HepG2 (cell line): Measurements from ENCODE around the gene TRIM27. TPM values are rescaled to one million over a fixed set of nuclear protein-coding genes. Genes with fewer than 3 reads are reported as not detected.

ENCODE experiments used
- AFF4 ChIP-seq: sonication (generic); formaldehyde crosslinking; IDR thresholded peaks from 2 replicates; pipeline ENCODE4 v1.4.0; 2020; ENCODE audit warnings: missing genetic modification reagents
- CHD2 ChIP-seq: IDR thresholded peaks from 2 replicates; pipeline ENCODE4 v1.6.1; 2011; ENCODE audit warnings: low read depth, low read length, improper control_type of control experiment
- EEA1 ChIP-seq: sonication (generic); formaldehyde crosslinking; IDR thresholded peaks from 2 replicates; pipeline ENCODE4 v1.5.1; 2020; ENCODE audit warnings: mild to moderate bottlenecking, missing genetic modification reagents, borderline replicate concordance
- GLMP ChIP-seq: sonication (generic); formaldehyde crosslinking; IDR thresholded peaks from 2 replicates; pipeline ENCODE4 v1.9.0; 2021; ENCODE audit warnings: missing genetic modification reagents, mild to moderate bottlenecking, borderline replicate concordance
- MEIS1 ChIP-seq: sonication (generic); formaldehyde crosslinking; IDR thresholded peaks from 2 replicates; pipeline ENCODE4 v1.9.0; 2021; ENCODE audit warnings: mild to moderate bottlenecking, missing genetic modification reagents, moderate library complexity, borderline replicate concordance
- MIER2 ChIP-seq: IDR thresholded peaks from 2 replicates; pipeline ENCODE4 v1.6.1; 2016; ENCODE audit warnings: missing biosample characterization, missing genetic modification reagents
- NFYB ChIP-seq: sonication (generic); formaldehyde crosslinking; IDR thresholded peaks from 2 replicates; pipeline ENCODE4 v1.4.0; 2020; ENCODE audit warnings: missing genetic modification reagents
- POGZ ChIP-seq: sonication (generic); formaldehyde crosslinking; IDR thresholded peaks from 2 replicates; pipeline ENCODE4 v1.4.0; 2020; ENCODE audit warnings: mild to moderate bottlenecking, missing genetic modification reagents
- STAT6 ChIP-seq: sonication (generic); formaldehyde crosslinking; IDR thresholded peaks from 2 replicates; pipeline ENCODE4 v1.4.0; 2020; ENCODE audit warnings: missing genetic modification reagents, mild to moderate bottlenecking, borderline replicate concordance
- TRIM24 ChIP-seq: sonication (generic); formaldehyde crosslinking; IDR thresholded peaks from 2 replicates; pipeline ENCODE4 v1.8.0; 2022; ENCODE audit warnings: mild to moderate bottlenecking, missing genetic modification reagents
- XRCC5 ChIP-seq: fragments of 200-400 bp; formaldehyde crosslinking; optimal IDR thresholded peaks from 2 replicates; pipeline ENCODE3; 2017; ENCODE audit warnings: mild to moderate bottlenecking, low read length
- ZNF382 ChIP-seq: sonication (generic); formaldehyde crosslinking; IDR thresholded peaks from 2 replicates; pipeline ENCODE4 v1.5.0; 2020; ENCODE audit warnings: missing genetic modification reagents, mild to moderate bottlenecking, borderline replicate concordance
- ZNF615 ChIP-seq: sonication (generic); formaldehyde crosslinking; IDR thresholded peaks from 2 replicates; pipeline ENCODE4 v1.5.0; 2020; ENCODE audit warnings: mild to moderate bottlenecking, missing genetic modification reagents, borderline replicate concordance
- ZNF616 ChIP-seq: sonication (generic); formaldehyde crosslinking; IDR thresholded peaks from 2 replicates; pipeline ENCODE4 v1.5.0; 2020; ENCODE audit warnings: low read depth, mild to moderate bottlenecking, missing genetic modification reagents
- ZNF670 ChIP-seq: sonication (generic); formaldehyde crosslinking; IDR thresholded peaks from 2 replicates; pipeline ENCODE4 v1.8.0; 2022; ENCODE audit warnings: mild to moderate bottlenecking, missing genetic modification reagents, borderline replicate concordance
- ZNF816 ChIP-seq: sonication (generic); formaldehyde crosslinking; IDR thresholded peaks from 2 replicates; pipeline ENCODE4 v1.8.0; 2022; ENCODE audit warnings: missing genetic modification reagents, mild to moderate bottlenecking, borderline replicate concordance
- ZUFSP ChIP-seq: sonication (generic); formaldehyde crosslinking; IDR thresholded peaks from 2 replicates; pipeline ENCODE4 v1.9.0; 2021; ENCODE audit warnings: missing genetic modification reagents, mild to moderate bottlenecking, borderline replicate concordance
- polyA plus RNA-seq, 8 experiments: library from polyadenylated mRNA; depleted of rRNA in 3 of 8; stranded (reverse) in 7 of 8; unstranded in 1 of 8; fragments of >200 nt; fragmentation: Illumina TruSeq in 4 of 8; extraction: Trizol in 4 of 8; gene quantifications; 2 replicates each; pipeline versions ENCODE4 v1.2.1 to v1.2.3, GENCODE V29; 2011 to 2016; ENCODE audit warnings: low read depth in 4 of 8, missing spikeins in 1 of 8, mixed read lengths in 1 of 8; ENCODE audit not compliant: insufficient read depth in 1 of 8
- total RNA-seq, 5 experiments: library from RNA; depleted of rRNA; stranded (reverse); fragments of >200 nt; fragmentation: Illumina TruSeq; extraction: Trizol; gene quantifications; 2 replicates each; pipeline ENCODE4 v1.2.3, GENCODE V29; 2016; ENCODE audit warnings: low read depth in 1 of 5

Gene TRIM27
- total and polyA plus RNA-seq, 2 of the 13 experiments (the other 11 are each of a cell fraction or from before 2014, with no cell fraction given): 88.6 to 112 TPM

- TF ChIP-seq ZUFSP (CRISPR knock-in tag) (no peak), EEA1 (CRISPR knock-in tag) (no peak), TRIM24 (CRISPR knock-in tag) (no peak), STAT6 (CRISPR knock-in tag) (peak; percentile 69; the same call in 1 of the 2 replicates), NFYB (CRISPR knock-in tag) (0 out of 2 replicates have a peak, but pooled peaks have one; percentile 18), ZNF382 (CRISPR knock-in tag) (no peak), XRCC5 (peak; percentile 62), ZNF616 (CRISPR knock-in tag) (no peak), MEIS1 (CRISPR knock-in tag) (peak; percentile 69; the same call in 1 of the 2 replicates), CHD2 (no peak), POGZ (CRISPR knock-in tag) (no peak), AFF4 (CRISPR knock-in tag) (no peak), GLMP (CRISPR knock-in tag) (no peak), ZNF670 (CRISPR knock-in tag) (peak; percentile 28; the same call in 1 of the 2 replicates), ZNF615 (CRISPR knock-in tag) (peak; percentile 30; the same call in 1 of the 2 replicates), ZNF816 (CRISPR knock-in tag) (no peak), MIER2 (CRISPR knock-in tag) (peak; percentile 53; the same call in 1 of the 2 replicates)
These were observed 20.0 kb upstream of the TRIM27 start (continued) for GRCh38 chr6:28943557-28944411.
